Uterus (tissue), 2 donors: ENCODE data around the gene MICAL3.

Experiments
- POLR2A ChIP-seq, 2 donors: fragments of 450-650 bp; IDR thresholded peaks; one replicate each; pipeline ENCODE4 v1.6.1; 2016; ENCODE audit warnings: antibody characterized with exemption in 2 of 2, mild to moderate bottlenecking in 1 of 2, moderate library complexity in 1 of 2
- TF ChIP-seq, protein P1 (sequence below), 4 experiments: fragments of 200-600 bp in 2 of 4; fragments of 450-650 bp in 2 of 4; sonication (generic) in 2 of 4; IDR thresholded peaks; one replicate each; pipeline ENCODE4 v1.5.1; 2016 to 2019; ENCODE audit warnings: antibody characterized with exemption in 4 of 4, mild to moderate bottlenecking in 2 of 4, moderate library complexity in 1 of 4

GRCh38 chr22:17777005-17777716, 247.2 kb downstream of the MICAL3 start:
- TF ChIP-seq POLR2A (IDR thresholded peaks at IDR 0.05) = no peak
- TF ChIP-seq, protein P1, sequence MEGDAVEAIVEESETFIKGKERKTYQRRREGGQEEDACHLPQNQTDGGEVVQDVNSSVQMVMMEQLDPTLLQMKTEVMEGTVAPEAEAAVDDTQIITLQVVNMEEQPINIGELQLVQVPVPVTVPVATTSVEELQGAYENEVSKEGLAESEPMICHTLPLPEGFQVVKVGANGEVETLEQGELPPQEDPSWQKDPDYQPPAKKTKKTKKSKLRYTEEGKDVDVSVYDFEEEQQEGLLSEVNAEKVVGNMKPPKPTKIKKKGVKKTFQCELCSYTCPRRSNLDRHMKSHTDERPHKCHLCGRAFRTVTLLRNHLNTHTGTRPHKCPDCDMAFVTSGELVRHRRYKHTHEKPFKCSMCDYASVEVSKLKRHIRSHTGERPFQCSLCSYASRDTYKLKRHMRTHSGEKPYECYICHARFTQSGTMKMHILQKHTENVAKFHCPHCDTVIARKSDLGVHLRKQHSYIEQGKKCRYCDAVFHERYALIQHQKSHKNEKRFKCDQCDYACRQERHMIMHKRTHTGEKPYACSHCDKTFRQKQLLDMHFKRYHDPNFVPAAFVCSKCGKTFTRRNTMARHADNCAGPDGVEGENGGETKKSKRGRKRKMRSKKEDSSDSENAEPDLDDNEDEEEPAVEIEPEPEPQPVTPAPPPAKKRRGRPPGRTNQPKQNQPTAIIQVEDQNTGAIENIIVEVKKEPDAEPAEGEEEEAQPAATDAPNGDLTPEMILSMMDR (IDR thresholded peaks at IDR 0.05) = no peak
